Measurements from ENCODE around the gene TAC3.

DNA sequence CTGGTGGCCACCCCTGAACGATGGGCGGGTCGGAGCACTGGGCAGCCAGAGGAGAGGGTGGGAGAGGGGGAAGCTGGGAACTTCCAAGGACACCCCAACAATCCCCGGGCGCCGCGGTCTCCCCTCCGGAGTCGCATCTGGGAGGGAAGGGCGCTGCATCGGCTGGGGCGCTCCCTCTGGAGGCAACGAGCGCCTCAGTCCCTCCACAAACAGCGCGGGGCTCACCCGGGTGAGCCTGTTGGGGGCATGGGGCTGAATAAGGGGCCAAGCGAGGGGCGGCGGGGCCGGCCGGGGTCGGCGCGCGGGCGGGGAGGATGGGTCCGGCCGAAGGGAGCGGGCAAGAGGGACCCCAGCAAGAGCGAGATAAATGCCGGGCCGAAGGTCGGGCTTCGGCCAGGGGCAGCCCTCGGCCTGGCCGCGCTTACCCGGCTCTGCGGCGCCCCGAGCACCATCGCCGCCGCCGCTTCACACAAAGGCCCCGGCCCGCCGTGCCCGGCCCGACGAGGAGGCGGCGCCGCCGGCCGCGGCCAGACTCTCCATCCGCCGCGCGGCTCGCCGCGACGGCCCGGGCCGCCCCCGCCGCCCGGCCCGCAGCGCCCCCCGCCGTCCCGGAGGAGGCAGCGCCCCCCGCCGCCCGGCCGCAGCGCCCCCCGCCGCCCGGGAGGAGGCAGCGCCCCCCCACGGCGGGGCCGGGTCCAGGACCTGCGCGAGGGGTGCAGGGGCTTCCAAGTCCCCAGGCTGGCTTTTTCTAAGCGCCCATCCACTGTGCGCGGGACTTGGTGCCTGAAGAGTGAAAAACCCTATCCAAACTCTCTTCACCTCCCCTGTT lies 10.1 kb downstream of the TAC3 start, which contains the start of gene ZBTB39:
- TF ChIP-seq, protein P1, sequence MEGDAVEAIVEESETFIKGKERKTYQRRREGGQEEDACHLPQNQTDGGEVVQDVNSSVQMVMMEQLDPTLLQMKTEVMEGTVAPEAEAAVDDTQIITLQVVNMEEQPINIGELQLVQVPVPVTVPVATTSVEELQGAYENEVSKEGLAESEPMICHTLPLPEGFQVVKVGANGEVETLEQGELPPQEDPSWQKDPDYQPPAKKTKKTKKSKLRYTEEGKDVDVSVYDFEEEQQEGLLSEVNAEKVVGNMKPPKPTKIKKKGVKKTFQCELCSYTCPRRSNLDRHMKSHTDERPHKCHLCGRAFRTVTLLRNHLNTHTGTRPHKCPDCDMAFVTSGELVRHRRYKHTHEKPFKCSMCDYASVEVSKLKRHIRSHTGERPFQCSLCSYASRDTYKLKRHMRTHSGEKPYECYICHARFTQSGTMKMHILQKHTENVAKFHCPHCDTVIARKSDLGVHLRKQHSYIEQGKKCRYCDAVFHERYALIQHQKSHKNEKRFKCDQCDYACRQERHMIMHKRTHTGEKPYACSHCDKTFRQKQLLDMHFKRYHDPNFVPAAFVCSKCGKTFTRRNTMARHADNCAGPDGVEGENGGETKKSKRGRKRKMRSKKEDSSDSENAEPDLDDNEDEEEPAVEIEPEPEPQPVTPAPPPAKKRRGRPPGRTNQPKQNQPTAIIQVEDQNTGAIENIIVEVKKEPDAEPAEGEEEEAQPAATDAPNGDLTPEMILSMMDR (IDR thresholded peaks at IDR 0.05; ENCODE audit: poor library complexity), result peak; percentile 69
- TF ChIP-seq EZH2 (IDR thresholded peaks at IDR 0.05; ENCODE audit: borderline replicate concordance) (no peak), EZH2phosphoT487 (IDR thresholded peaks at IDR 0.05; ENCODE audit: low read depth, severe bottlenecking, unreplicated experiment) (no peak)

Data from hepatocyte (in vitro differentiated cells).